Peyer's patch (tissue), 4 donors: ENCODE results near the gene SH3TC1.

Experiments
- POLR2A ChIP-seq, 2 donors: fragments of 450-650 bp; IDR thresholded peaks; one replicate each; pipeline ENCODE4 v1.5.1; 2017; ENCODE audit warnings: antibody characterized with exemption in 2 of 2, mild to moderate bottlenecking in 2 of 2, moderate library complexity in 2 of 2
- TF ChIP-seq, protein P1 (sequence below), 6 experiments: fragments of 450-650 bp in 4 of 6; fragments of 200-600 bp in 2 of 6; sonication (generic) in 1 of 6; IDR thresholded peaks; one replicate each; pipeline ENCODE4 v1.5.1; 2017 to 2019; ENCODE audit warnings: antibody characterized with exemption in 6 of 6, mild to moderate bottlenecking in 3 of 6, moderate library complexity in 1 of 6

DNA sequence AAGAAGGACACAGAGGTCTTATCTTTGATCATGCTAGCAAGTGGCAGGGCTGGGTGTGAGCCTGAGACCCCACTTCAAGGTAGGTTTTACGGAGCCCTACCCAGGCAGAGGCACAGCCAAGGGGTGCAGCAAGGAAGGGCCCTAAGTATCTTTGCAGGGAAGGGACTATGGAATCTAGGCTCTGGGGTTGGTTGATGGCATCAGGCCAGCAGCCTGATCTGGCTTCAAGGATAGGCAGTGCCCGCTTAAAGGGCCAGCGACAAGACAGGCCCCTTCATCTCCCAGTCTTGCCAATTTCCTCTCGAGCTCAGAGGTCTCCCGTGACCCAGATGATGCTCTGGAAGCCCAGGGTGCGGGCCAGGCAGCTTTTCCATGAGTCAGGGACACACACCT lies 46.2 kb upstream of the SH3TC1 start:
- TF ChIP-seq, protein P1, sequence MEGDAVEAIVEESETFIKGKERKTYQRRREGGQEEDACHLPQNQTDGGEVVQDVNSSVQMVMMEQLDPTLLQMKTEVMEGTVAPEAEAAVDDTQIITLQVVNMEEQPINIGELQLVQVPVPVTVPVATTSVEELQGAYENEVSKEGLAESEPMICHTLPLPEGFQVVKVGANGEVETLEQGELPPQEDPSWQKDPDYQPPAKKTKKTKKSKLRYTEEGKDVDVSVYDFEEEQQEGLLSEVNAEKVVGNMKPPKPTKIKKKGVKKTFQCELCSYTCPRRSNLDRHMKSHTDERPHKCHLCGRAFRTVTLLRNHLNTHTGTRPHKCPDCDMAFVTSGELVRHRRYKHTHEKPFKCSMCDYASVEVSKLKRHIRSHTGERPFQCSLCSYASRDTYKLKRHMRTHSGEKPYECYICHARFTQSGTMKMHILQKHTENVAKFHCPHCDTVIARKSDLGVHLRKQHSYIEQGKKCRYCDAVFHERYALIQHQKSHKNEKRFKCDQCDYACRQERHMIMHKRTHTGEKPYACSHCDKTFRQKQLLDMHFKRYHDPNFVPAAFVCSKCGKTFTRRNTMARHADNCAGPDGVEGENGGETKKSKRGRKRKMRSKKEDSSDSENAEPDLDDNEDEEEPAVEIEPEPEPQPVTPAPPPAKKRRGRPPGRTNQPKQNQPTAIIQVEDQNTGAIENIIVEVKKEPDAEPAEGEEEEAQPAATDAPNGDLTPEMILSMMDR (IDR thresholded peaks at IDR 0.05) = no peak
- TF ChIP-seq POLR2A (IDR thresholded peaks at IDR 0.05) = no peak
